SKM-1 (cell line): Measurements from ENCODE around the gene TMCO6.
"Not testable (repeated sequence)": the region's sequence is repeated elsewhere in the genome, so short reads cannot be mapped to it uniquely, and the experiment has no call there.

ENCODE experiments used
- DNase-seq: peaks from one replicate; lab custom pipeline; 2025; ENCODE audit not compliant: unreplicated experiment; lab: John Stamatoyannopoulos, UW

TMCO6 gene

DNA sequence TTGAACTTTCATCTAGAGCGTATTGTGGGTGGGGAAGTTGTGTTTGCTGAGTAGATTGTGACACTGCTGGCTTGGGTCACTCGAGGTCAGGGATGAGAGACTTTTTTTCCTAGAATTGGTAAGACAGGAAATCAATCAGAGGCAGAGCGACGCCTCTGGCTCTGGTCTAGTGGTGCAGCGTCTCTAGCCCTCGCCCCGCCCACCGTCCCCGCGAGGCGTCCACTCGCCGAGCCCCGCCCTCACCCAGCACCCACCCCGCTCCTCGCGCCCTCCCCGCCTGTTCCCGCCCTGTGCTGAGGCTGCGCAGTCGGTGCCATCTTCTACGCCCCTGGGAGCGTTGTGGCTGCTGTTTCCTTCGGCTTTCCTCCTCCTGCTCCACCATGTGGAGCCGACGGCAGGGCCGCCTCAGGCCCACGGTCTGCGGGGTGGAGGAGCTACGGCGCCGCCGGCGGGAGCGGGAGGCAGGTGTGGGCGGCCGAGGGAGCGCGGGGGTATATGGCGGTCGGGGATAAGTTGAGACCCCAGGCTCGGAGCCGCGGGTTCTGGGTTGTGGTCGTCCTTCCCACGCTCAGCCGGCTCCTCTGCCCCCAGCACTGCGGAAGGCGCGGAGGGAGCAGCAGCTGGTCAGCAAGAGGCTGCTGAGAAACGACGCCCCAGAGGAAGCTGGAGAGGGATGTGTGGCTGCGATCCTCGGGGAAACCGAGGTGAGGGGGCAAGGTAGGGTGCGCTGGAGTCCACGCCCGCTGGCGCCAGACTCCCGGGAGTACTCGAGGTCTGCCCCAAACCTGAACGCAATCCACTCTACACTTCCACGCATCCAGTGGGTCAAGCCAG is at the start of gene TMCO6:
Gene TMCO6, plus strand, starts transcription at position 304 of the 834 bp plus-strand sequence. Its CDS starts 77 bp downstream, at position 381.
- DNase-seq: peak; percentile 96

DNA sequence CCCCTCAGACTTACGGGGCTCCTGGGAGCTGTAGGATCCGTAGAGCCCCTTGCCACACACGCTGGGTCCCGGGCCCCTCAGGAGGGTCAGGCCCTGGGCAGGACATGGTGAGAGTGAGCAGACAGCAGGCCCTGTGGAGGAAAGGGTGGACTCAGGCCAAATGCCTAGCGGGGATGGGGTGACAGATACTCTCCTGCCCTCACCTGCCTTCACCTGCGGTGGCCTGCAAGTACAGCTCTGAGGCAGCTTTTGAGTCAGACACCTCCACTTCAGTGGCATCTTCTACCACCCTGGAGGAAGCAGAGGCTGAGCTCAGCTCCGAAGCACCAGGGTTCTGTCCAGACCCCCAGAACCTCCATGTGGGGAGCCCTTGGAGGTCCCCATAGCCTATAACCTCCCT is 48.4 kb upstream of the TMCO6 start:
- DNase-seq: no peak

DNA sequence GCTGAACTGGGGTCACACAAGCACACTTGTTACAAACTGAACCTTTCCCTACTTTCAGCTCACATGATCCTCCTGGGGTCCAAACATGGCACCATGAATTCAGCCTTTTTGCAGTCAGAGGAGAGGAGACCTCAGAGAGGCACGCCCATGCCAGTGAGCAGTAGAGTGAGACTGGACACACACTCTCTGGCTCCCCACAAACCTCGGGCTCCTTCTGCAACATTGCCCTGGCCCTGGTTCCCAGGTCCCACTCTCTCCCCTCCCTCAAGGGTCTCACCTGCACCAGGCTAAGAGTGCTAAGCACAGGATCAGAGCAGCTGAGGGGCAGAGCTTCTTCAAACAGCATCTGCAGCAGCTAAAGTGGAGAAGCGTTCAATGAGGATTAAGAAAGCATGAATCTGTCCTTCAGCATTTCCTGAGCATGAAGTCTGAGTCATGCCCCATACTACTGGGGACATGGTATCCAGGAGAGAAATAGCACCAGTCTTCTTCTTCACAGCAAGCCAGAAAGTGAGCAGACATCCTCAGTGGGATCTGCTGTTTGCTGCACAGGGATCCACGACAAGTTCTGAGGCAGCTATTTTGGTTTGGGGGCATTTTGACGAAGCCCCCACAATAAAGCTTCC is 47.4 kb upstream of the TMCO6 start:
- no peak for DNase-seq

DNA sequence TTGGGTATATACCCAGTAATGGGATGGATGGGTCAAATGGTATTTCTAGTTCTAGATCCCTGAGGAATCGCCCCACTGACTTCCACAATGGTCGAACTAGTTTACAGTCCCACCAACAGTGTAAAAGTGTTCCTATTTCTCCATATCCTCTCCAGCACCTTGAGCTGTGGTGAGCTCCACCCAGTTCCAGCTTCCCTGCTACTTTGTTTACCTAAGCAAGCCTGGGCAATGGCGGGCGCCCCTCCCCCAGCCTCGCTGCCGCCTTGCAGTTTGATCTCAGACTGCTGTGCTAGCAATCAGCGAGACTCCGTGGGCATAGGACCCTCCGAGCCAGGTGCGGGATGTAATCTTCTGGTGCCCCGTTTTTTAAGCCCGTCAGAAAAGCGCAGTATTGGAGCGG is 46.2 kb upstream of the TMCO6 start:
- not testable (repeated sequence) for DNase-seq

DNA sequence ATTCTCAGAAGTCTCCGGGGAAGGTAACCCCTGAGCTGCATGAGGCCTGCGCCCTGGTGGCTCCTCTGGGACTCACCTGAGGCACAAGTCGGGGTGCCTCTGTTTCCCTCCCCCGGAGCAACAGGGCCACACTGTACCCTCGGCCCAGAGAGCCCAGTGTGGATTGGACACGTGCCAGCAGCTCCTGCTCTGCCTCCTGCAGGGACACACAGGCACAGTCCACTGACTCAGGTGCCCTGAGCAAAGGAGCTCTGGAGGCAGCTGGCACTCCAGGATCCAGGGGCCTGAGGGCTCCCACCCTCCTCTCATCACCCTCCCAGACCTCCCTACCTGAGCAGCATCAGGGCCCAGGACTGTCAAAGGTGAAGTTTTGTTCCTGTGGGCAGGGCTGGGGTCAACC is 45.1 kb upstream of the TMCO6 start:
- DNase-seq: no peak

DNA sequence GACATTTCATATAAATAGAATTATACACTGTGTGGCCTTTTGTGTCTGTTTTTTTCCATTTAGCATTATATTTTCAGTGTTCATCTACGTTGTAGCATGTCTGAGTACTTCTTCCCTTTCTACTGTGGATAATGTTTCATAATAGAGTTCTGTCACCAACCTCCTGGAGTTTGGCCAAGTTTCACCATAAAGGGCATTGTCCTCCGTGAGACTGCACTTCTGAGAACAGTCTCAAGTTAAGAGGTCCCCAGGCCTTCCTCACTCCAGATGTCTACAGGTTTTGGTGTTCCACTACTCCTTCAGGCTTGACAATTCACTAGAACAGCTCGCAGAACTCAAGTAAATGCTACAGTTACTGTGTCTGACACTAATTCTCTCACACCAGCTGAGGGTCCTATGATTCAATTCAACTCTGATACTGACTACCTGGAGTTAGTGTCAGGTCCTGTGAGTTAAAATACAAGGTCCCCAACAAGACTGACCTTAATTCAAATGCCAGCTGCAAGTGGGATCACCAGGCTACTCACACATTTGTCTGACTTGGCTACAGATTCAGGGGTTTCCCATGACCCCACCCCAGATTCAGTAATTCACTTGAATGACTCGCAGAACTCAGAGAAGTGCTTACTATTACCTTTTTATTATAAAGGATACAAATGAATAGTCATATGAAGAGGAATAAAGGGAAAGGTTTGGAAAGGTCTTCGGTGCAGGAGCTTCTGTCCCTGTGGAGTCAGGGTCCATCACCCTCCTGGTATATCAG is 43.5 kb upstream of the TMCO6 start:
- DNase-seq: peak; percentile 74

DNA sequence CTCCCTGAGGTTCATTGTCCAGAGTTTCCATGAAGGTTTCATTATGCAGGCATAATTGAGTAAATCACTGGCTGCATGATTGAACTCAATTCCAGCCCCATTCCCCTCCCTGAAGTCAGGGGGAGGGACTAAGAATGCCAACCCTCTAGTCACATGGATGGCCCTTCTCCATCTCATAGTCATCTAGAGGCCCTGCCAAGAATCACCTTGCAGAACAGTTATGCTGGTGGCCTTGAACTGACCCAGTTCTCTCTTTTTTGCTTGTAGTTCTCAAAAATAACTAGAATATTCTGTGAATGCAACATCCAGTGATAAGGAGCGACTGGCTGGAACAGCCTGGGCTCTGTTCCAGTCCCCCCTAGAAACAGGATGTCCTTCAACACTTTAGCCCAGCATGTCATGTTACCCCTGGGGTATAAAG is 42.9 kb upstream of the TMCO6 start:
- no peak for DNase-seq

DNA sequence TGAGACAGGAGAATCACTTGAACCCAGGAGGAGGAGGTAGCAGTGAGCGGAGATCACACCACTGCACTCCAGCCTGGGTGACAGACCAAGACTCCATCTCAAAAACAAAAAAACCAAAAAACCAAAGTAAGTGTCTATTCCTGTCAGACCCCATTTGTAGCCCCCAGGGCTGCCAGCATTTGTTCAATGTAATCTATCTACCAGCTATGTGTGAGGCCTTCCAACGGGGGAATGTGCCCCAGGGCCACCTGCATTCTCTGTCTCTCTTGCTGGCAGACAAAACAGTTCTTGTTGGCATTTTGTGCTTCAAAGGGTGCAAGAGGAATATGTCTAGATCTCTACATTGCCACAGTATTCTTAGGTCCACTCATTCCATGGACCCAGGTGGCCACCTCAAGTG is 40.4 kb upstream of the TMCO6 start:
- no peak for DNase-seq

DNA sequence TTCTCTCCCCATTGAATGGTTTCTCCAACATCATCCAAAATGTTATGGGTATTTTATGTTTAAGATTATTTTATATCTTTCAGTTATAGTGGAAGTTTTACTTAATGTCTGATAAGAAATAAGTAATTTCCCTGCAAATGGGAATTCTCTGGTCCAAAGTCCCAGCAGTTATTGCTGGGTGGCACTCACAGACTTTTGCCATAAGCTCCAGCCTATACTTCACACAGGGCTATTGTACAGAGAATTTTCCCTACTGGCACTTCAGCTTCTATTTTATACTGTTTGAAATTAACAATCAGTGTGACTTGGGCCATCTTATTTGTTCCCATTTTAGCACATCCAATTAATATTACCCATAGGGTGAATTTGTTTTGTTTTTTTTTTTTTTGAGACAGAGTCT is 39.2 kb upstream of the TMCO6 start:
- no peak for DNase-seq

DNA sequence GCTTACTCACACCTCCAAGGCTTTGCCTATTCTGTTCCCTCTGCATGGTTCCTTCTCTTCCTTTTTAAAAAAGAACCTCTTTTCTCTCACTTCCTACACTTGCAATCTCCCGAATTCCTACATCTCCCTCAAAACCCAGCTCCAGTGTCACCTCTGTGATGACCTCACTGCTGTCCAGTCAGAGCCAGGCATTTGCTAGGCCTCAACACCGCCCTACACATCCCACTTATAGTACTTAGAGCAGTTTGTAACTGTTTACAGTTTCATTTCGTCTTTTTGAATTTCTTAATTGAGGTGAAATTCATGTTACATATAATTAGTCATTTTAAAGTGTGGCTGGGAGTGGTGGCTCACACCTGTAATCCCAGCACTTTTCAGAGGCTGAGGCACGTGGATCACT is 37.1 kb upstream of the TMCO6 start:
- no peak for DNase-seq

DNA sequence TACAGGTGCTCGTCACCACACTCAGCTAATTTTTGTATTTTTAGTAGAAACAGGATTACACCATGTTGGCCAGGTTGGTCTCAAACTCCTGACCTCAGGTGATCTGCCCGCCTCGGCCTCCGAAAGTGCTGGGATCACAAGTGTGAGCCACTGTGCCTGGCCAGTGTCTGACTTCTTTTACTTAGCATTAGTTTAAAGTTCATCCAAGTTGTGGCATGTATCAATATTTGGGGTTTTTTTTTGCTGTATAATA is 35.9 kb upstream of the TMCO6 start:
- not testable (repeated sequence) for DNase-seq

DNA sequence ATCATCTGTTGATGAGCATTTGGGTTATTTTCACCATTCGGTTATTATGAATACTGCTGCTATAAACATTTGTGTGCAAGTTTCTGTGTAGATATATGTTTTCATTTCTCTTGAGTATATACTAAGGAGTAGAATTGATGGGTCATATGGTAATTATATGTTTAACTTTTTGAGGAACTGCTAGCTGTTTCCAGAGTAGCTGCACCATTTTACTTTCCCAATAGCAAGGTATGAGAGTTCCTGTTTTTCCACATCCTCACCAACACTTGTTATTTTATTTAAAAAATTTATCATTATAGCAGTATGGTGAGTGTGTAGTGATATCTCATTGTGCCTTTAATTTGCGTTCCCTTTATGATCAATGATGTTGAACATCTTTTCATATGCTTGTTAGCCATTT is 35.5 kb upstream of the TMCO6 start:
- no peak for DNase-seq

DNA sequence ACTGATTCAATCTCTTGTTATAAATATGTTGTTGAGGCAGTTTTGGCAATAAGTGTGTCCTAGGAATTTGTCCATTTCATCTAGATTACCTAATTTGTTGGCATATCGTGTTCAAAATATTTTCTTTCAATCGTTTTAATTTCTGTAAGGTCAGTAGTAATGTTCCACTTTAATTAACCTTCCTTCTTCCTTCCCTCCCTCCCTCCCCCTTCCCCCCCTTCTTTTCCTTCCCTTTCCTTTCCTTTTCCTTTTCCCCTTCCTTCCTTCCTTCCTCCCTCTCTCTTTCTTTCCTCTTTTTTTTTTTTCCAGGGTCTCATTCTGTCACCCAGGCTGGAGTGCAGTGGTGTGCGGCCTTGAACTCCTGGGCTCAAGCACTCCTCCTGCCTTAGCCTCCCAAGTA is 33.4 kb upstream of the TMCO6 start:
- no peak for DNase-seq

DNA sequence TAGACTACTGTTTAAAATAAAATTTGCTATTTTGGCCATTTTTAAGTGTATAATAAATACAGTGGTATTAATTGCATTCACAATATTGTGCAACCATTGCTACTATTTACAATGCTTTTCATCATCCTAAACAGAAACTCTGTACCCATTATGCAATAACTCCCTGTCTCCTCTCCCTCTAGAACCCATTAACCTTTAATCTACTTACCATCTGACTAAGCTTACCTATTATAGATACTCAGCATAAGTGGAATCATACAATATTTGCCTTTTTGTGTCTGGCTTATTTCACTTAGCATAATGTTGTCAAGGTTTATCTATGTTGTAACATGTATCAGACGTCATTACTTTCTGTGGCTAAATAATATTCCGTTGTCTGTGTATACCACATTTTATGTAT is 32.2 kb upstream of the TMCO6 start:
- DNase-seq: no peak

DNA sequence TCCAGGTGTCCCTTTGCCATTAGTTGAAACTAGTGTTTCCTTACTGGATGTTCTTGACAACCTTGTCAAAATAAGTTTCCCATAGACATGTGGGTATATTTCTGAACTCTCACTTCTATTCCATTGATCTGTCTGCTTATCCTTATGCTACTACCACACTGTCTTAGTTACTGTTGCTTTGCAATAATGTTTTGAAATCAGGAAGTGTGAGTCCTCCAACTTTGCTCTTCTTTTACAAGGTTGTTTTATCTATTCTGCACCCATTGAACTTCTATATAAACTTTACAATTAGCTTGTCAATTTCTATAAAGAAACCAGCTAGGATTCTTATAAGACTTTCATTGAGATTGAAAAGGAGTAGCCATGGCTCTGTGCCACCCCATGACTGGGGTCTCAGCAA is 30.5 kb upstream of the TMCO6 start:
- DNase-seq: no peak

DNA sequence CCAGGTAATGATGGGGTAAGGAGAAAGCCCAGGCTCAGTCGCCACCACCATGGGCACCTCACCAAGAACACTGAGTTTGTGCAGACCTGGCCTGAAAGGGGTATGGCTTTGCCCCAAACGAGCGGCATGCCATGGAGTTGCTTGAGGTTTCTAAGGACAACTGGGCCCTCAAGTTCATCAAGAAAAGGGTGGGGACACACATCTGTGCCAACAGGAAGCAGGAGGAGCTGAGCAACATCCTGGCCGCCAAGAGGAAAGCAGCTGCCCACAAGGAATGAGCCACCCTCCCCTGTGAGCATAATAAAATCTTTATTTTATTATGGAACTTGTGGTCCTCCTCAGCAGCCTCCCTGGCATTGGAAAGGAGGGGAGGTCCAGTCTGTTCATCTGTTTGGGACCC is 30.1 kb upstream of the TMCO6 start:
- no peak for DNase-seq

DNA sequence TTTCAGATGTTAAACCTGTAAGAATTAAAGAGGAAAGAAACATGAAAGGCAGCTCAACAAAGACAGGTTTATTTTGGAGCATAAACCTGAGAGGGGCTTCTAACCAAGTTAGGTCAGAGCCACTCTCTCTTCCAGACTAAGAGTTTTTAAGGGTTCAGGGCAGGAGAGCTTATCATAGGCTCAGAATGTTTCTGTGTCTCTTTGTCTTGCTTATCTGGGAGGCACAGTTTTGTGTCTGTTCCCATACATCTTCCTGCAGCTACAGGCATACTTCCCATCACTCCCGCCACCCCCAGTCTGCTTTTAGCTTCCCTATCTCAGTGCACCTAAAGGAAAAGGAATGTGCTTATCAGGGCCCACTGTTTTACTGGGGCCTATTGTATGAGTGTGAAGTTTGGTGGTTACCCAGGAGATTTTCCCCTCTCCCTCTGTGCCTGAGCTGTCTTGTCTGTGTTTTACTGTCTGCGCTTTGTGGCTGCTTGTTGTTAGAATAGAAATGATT is 28.2 kb upstream of the TMCO6 start:
- DNase-seq: no peak

DNA sequence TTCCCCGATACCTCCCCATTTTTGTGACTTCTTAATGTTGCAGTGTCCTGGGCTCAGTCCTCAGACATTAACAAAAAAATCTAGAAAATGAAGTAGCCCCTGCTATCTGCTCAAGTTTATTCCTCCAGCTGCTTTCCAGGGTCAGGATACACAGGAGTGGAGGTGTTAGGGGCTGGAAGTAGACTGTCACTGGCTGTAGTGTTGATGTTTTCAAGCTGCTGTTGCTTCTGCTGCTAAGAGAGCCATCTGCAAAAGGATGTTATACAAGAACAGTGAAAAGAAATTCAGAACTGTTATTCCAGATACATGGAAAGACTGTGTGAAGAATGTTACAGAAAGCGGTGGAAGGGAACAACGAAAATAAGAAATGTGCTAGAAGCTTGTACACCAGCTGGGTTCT is 16.9 kb upstream of the TMCO6 start:
- no peak for DNase-seq

DNA sequence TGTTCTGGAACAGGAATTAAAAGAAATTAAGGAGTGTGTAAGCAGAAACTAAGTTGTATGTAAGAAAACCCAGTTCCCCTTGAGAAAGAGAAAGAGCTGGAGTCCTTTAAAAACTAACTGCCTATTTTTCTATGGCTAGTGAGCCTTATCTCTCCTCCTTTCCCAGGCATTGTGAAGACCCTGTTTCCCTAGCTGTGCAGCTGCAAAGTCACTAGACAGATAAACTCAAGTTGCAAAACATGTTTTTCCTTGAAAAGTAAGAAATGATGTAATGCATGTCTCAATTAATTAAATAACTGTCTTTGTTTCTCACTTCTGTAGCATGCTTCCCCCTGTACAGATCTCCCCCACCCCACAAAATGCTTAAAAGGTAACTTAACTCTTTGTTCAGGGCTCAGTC is 16.2 kb upstream of the TMCO6 start:
- not testable (repeated sequence) for DNase-seq

DNA sequence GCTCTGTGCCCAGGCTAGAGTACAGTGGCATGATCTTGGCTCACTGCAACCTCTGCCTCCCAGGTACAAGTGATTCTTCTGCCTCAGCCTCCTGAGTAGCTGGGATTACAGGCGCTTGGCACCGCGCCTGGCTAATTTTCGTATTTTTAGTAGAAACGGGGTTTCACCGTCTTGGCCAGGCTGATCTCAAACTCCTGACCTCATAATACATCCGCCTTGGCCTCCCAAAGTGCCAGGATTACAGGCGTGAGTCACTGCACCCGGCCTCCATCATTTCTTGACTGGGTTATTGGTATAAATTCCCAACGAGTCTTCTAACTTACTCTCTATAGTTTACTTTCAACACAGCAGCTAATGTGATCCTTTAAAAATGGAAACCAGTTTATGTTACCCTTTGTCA is 14.4 kb upstream of the TMCO6 start:
- not testable (repeated sequence) for DNase-seq

DNA sequence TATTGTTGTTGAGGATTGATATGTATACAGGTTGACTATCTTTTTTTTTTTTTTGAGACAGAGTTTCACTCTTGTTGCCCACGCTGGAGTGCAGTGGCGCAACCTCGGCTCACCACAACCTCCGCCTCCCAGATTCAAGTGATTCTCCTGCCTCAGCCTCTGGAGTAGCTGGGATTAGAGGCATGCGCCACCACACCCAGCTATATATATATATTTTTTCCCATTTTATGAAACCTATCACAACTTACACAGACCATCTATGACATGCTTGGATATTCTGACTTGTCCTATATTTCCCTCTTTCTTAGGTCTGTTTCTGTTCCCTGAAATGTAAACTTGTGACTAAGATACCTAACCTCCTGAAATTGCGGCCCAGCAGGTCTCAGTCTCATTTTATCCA is 11.3 kb upstream of the TMCO6 start:
- no peak for DNase-seq

DNA sequence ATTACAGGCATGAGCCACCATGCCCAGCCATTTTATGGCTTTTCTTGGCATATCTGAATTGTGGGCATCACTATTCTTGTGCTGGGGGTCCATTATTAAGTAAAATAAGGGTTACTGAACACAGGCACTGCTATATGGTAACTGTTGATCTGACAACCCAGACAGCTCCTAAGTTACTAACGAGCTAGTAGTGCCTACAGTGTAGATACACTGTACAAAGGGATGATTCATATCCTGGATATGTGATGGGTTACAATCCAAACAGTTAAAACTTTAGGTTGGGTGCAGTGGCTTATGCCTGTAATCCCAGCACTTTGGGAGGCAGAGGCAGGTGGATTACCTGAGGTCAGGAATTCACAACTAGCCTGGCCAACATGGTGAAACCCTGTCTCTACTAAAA is 10.5 kb upstream of the TMCO6 start:
- DNase-seq: no peak
